ENCODE data around the gene KRTAP2-4.
"Not testable (repeated sequence)": the region's sequence is repeated elsewhere in the genome, so short reads cannot be mapped to it uniquely, and the experiment has no call there.

Gene KRTAP2-4

DNA sequence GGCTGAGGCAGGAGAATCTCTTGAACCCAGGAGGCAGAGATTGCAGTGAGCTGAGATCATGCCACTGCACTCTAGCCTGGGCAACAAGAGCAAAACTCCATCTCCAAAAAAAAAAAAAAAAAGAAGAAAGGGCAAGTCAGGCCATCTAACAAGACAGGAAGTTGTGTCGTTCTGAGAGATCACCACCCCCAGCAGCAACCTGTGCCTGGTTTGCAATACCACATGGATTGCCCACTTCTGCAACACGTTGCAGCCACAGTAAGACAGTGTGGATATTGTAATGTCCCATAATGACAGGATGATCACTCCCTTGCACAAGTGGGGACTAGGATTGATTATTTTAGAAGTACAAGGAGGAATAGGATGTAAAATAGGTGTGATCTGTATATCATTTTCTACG, 3.4 kb upstream of the KRTAP2-4 start:
- DNase-seq, result no peak

DNA sequence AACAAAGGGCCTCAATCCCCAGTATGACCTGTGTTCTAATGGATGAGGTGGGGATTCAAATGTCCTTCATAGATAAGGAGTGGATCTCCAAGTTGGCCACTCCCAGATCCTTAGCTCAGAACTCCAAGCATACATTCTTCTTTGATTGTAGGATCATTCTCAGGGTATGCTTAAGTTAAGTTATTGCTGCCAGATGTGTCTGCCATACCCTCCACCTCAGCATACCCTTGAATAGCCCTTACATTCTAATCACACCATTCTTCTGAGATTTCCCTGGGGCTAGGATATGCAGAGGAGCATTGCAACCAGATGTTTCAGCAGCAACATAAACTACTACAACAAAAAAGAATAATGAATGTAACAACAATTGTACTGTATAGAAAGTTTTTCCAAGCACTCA, 1.6 kb upstream of the KRTAP2-4 start:
- DNase-seq, result no peak

DNA sequence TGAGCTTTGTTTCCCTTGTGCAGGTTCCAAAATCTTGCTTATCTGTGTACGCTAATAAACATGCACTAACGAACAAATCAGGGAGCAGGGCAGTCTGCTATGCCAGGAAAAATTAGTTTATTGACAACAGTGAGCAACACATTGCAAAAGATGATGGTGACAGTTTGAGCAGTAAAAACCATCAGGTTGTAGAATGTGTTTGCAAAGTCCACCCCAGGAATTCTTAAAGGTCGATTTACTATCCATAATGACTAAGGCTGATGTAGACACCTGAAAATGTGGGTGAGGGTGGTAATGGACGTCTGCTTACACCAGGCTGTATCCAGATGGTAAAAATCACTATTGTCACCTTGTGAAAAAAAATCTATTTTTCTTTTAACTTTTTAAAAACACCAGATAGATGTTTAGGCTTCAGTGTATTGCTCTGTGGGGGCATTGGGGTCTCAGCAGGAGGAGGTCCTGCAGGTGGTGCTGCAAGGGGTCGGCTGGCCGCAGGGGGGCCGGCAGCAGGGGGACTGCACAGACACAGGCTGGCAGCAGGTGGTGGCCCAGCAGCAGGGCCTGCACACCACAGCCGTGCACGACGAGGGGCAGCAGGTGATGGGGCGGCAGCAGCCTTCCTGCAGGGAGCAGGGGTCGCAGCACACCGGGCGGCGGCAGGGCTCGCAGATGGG, 526 bp downstream of the KRTAP2-4 start:
- not testable (repeated sequence) for DNase-seq

DNA sequence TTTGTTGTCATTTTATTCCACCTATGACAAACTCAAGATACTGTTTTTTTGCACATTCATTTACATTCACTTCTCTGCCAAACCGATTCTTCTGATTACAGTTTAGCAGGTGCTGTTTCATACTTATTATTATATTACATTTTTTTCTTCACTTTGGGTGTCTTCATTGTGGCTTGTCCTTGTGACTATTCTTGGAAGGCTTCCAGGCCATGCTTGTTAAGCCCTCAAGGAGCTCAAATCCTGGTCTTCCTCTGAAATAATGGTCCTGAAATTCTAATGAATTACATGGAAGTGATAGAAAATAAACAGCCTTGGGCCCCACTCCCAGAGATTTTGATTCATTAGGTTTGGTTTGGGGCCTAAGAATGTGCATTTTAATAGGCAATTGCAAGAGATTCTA, 1.4 kb downstream of the KRTAP2-4 start:
- DNase-seq, result no peak

DNA sequence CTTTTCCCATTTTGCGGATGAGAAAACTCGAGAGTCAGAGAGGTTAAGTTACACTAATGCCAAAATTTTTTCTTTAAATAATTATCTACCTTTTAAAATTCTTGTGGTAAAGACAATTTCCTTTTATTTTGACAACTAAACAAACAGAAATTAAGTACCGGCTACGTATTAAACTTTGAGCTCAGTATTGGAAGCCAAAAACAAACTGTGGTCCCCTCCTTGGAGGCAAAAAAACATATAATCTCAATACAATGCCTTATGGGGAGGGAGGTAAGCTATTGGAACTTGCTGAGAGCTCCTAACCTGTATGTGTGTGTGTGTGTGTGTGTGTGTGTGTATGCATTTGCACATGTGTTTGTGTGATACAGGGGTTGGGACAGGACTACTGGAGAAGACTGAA, 2.2 kb downstream of the KRTAP2-4 start:
- no peak for DNase-seq

DNA sequence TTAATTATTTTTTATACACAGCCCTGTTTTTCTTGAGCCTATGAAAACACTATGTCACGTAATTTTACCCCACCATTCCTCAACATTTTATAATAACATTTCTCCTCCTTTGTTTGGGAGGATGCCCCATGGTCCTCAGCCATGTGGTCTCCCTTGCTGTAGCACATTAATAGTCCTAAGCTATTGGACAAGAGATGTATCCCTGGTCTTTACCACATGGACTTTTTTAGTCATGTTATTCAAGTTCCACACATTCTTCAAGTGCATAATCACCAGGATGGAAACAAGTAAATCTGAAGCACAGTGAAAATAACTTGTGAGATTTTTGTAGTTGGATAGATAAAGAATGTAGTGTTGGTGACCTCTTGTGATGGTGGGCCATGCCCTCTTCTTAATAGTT, 3.7 kb downstream of the KRTAP2-4 start:
- no peak for DNase-seq

DNA sequence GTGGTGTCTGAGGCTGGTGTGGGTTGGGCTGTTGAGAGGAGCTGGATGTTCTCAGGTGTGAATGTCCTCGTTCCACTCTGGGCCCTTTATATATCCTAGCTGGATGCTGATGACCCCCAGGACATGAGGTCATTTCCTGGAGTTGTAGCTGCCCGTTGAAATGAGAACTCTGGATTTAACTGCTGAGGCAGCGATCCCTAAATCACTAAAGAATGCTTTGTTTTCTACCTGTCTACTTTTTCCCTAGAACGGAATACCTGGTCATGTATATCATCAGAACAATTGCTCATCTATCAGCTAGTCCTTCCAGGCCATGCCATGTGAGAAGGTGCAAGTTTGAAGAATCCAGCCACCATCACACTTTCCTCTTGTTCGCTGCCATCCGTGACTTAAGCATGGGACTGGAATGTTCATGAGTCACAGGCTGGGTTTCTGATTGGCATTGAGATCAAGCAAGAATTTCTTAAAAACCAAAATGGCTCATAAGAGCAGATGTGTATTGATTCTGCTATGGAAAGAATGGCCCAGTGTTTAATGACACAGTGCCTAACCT, 5.6 kb downstream of the KRTAP2-4 start, which contains the start of gene KRTAP2-3:
TSS of gene KRTAP2-3 (minus strand) at position 63 of the 553 bp plus-strand sequence. CDS start 64 bp downstream, outside the sequence.
- no peak for DNase-seq

DNA sequence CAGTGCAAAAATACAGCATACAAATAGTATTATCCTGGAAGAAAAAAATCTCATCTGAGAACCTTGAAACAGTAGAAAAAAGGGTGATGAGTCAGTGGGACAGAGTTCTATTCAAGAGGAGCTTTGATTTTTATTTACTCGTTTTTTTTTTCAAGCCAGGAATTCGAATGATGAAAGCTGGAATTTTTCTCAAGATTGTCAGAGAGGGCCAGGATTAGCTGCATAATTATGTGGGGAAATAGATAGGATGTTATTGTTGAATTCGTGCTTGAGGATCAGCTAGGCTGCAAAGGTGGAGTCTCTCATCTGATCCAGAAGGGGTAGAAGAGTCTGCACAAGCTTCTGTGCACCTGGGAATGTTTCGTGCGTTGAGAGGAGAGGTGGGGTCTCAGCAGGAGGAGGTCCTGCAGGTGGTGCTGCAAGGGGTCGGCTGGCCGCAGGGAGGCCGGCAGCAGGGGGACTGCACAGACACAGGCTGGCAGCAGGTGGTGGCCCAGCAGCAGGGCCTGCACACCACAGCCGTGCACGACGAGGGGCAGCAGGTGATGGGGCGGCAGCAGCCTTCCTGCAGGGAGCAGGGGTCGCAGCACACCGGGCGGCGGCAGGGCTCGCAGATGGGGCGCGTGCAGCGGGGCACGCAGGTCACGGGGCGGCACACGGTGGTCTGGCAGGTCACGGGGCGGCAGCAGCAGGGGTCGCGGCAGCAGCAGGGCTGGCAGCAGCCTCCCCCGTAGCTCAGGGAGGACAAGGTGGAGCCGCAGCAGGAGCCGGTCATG, 6.2 kb downstream of the KRTAP2-4 start:
- not testable (repeated sequence) for DNase-seq

DNA sequence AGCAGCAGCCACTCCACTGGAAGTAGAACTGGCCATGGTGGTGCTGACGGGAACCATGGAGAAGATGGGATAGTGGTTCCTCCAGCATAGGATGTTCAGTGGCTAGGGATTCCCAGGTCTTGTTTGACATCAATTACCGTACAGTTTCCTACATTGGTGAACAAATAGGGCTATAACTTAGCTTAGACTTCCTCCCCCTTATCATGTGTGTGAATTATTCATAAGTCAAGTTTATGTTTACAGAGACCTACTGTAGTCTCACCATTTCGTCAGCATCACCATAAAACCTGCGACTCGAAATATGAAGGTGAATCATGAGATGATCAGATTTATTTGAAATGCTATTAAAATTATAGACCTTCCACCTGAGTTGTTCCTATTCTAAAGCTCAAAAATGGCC, 6.9 kb downstream of the KRTAP2-4 start:
- no peak for DNase-seq

DNA sequence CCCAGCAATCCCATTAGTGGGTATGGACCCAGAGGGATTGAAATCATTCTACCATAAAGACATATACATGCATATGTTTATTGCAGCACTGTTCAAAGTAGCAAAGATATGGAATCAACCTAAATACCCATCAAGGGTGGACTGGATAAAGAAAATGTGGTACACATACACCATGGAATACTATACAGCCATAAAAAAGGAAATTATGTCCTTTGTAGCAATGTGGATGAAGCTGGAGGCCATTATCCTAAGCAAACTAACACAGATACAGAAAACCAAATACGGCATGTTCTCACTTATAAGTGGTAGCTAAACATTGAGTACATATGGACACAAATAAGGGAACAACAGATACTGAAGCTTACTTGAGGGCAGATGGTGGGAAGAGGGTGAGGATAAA, 8.1 kb downstream of the KRTAP2-4 start:
- no peak for DNase-seq

DNA sequence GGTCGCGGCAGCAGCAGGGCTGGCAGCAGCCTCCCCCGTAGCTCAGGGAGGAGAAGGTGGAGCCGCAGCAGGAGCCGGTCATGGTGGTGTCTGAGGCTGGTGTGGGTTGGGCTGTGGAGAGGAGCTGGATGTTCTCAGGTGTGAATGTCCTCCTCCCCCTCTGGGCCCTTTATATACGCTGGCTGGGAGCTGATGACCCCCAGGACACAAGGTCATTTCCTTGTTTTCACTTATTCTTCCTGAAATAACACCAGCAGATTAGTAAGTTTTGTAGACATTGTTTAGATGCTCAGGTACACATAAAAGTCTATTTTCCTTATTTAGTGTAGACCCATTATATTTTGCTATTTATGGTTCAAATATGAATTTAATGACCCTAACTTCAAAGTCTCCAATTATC, 10.5 kb downstream of the KRTAP2-4 start, which contains the start of gene KRTAP2-2:
TSS of gene KRTAP2-2 (minus strand) at position 101 of the 400 bp plus-strand sequence. CDS start at position 82, 19 bp downstream.
- not testable (repeated sequence) for DNase-seq

DNA sequence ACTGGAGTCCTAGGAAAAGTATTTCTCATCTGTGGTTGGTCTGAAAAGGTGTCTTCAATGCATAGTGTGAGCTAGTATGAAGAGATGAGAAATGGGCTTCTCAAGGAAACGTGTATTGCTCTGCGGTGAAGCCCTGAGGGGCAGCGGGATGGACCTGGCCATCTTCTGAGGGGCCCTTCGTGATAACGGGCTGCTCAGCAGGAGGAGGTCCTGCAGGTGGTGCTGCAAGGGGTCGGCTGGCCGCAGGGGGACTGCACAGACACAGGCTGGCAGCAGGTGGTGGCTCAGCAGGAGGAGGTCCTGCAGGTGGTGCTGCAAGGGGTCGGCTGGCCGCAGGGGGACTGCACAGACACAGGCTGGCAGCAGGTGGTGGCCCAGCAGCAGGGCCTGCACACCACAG, 11.1 kb downstream of the KRTAP2-4 start:
- DNase-seq, result not testable (repeated sequence)

DNA sequence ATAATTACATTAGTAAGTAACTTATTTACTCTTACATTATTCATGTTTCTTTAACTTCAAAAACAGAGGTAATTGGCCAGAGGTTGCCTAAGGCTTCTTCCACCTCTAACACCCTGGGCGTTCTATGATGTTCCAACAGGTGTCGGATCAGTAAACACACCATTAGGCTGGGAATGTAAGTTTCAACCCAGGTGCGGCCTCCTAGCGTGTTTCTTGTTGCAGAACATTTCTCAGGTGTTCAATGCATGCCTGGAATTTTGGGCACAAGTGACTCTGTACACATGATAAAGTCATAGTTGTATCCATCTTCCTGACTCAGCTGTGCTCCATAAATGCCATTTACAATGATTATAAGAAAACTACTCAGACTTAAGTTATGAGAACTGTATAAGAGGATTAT, 11.7 kb downstream of the KRTAP2-4 start:
- DNase-seq, result no peak

DNA sequence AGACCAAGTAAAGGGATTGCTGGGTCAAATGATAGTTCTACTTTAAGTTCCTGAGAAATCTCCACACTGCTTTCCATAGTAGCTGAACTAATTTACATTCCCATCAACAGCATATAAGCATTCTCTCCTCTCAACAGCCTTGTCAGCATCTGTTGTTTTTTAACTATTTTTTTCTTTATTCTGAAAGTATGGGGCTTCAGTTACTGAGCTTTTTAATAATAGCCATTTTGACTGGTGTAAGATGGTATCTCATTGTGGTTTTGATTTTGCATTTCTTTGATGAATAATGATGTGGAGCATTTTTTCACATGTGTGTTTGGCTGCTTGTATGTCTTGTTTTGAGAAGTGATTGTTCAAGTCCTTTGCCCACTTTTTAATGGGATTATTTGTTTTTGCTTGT, 13.1 kb downstream of the KRTAP2-4 start:
- DNase-seq, result no peak

DNA sequence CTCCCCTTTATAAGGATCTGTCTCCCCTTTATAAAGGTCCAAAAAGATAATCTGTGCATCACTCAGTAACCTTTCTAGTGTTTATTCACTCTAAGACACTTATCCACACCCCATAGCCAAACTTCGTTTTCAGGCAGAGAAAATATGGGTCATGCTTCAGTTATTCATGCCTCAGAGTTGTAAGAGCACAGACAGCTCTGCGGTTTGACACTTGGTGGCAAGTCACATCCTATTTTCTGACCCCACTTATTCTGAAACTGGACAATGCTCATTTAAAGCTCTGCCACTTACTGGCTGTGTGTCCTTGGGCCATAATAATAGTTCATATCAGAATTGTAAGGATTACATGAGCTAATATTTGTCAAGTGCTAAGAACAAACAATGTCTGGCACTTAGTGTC, 16.6 kb downstream of the KRTAP2-4 start:
- DNase-seq, result no peak

DNA sequence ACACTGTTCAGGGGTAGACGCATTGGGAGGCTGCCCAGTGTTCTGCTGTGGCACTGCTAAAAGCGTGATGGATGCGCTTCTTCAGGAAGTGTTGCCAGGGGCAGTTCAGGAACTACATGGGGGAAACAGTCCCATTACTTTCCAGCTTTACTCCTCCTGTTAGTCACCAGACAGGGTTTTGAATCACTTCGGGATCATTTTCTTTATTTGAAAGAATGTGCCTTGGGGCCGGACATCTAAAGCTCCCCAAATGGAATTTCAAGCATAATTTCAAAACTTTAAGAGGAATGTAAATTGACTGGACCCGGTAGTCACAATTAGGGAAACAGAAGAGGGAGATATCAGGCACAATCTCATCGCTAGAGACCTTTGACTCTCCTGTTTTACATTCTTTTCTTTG, 17.2 kb downstream of the KRTAP2-4 start:
- DNase-seq, result no peak

DNA sequence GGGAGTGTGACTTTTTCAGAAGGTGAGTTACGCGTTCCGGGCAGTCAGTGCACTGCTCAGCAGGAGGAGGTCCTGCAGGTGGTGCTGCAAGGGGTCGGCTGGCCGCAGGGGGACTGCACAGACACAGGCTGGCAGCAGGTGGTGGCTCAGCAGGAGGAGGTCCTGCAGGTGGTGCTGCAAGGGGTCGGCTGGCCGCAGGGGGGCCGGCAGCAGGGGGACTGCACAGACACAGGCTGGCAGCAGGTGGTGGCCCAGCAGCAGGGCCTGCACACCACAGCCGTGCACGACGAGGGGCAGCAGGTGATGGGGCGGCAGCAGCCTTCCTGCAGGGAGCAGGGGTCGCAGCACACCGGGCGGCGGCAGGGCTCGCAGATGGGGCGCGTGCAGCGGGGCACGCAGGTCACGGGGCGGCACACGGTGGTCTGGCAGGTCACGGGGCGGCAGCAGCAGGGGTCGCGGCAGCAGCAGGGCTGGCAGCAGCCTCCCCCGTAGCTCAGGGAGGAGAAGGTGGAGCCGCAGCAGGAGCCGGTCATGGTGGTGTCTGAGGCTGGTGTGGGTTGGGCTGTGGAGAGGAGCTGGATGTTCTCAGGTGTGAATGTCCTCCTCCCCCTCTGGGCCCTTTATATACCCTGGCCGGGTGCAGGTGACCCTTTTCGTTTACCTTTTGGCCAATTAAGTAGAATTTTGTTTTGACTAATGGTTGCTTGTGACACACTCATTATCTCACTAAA, 18.8 kb downstream of the KRTAP2-4 start, which contains the start of gene KRTAP2-1:
TSS of gene KRTAP2-1 (minus strand) at position 582 of the 731 bp plus-strand sequence. CDS start at position 533, 49 bp downstream.
- not testable (repeated sequence) for DNase-seq

DNA sequence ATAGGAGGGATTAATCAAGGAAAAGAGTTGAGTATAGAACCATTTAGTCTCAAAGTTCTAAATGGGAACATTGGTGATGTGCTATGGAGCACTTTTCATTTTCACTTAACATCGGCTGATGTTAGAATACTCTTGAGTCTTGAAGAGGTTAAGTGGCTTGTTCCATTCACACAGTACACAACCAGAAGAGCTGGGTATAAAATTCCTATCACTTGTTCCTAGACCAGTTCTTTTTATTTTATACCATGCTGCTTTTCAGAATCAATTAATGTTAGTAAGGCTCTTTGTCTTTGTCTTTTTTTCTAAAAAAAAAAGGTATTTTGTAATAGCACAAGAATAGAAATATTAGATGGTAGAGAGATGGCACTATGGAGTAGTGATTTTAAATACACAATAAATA, 22.7 kb downstream of the KRTAP2-4 start:
- no peak for DNase-seq

DNA sequence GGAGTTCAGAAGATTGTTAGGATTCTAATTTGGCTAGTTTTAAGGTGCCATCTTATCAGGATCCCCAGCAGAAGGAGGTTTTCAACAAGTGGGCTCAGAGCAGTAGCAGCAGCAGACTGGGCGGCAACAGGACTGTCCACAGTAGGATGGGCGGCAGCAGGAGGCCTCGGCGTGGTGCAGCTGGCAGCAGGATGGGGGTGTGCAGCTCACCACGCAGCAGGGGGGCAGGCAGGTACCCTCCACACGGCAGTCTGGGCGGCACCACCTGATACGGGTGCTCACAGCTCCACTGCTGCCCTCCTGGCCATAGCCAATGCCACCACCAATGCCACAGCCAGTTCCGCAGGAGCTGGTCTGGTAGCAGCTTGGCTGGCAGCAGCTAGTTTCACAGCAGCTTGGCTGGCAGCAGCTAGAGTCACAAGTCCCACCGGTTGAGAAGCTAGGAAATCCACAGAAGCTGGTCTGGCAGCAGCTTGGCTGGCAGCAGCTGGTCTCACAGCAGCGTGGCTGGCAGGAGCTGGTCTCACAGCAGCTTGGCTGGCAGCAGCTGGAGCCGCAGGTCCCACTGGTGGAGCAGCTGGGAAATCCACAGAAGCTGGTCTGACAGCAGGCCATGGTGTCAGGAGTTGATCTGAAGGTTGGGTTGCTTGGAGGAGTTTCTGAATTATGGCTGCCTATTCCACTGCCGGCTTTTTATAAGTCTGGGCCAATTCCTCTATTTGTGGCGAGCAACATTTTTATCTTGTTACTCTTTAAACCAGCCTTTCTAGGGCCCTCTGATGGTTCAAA, 24.7 kb downstream of the KRTAP2-4 start, which contains the start of gene KRTAP1-1:
TSS of gene KRTAP1-1 (minus strand) at position 668 of the 789 bp plus-strand sequence. CDS start at position 615, 53 bp downstream.
- not testable (repeated sequence) for DNase-seq

DNA sequence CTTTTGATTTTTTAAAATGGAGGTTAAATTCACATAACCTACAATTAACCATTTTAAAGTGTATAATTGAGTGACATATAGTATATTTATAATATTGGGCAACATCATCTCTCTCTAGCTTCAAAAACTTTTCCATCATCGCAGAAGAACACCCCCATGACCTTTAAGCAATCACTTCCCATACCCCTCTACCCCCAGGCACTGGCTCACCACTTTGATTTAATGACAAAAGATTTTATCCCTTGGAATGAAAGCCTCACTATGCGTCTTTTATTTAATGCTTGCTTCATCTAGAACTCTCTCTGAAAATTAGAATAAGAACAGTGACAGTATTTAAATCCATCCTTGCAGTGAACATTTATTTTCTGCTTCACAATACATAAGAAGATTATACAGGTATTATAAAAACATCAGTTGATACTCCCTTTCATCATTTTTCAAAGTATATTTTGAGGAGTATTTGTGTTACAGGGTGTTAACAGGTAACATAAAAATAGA, 27.8 kb downstream of the KRTAP2-4 start:
- no peak for DNase-seq

DNA sequence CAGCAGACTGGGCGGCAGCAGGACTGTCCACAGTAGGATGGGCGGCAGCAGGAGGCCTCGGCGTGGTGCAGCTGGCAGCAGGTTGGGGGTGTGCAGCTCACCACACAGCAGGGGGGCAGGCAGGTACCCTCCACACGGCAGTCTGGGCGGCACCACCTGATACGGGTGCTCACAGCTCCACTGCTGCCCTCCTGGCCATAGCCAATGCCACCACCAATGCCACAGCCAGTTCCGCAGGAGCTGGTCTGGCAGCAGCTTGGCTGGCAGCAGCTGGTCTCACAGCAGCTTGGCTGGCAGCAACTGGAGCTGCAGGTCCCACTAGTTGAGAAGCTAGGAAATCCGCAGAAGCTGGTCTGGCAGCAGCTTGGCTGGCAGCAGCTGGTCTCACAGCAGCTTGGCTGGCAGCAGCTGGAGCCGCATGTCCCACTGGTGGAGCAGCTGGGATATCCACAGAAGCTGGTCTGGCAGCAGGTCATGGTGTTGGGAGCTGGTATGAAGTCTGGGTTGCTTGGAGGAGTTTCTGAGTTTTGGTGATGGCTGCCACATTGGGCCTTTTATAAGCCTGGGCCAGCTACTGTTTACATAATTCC, 31.2 kb downstream of the KRTAP2-4 start, which contains the start of gene KRTAP1-3:
TSS of gene KRTAP1-3 (minus strand) at position 529 of the 590 bp plus-strand sequence. CDS start at position 476, 53 bp downstream.
- DNase-seq, result not testable (repeated sequence)

Data from stimulated activated CD4-positive, alpha-beta T cell treated with anti-CD3 and anti-CD28 coated beads, Interleukin-1b, Interleukin-23, amount 100 ng/mL, for 48 hours (primary cell).